Fibroblast of the aortic adventitia (primary cell): ENCODE results near the gene IL17F. TPM values are rescaled to one million over a fixed set of nuclear protein-coding genes. Genes with fewer than 3 reads are reported as not detected.
"Not testable (repeated sequence)": the region's sequence is repeated elsewhere in the genome, so short reads cannot be mapped to it uniquely, and the experiment has no call there.

Experiments used
- DNase-seq: peaks from one replicate; pipeline ENCODE4 v3.0.0-alpha.2; 2010; ENCODE audit warnings: low read depth
- H3K4me3 ChIP-seq: 2 replicates; pipeline ENCODE4 v1.5.1; 2011; ENCODE audit warnings: low read depth, mild to moderate bottlenecking, control low read depth, low read length, moderate library complexity
- CTCF ChIP-seq: IDR thresholded peaks from 2 replicates; pipeline ENCODE4 v1.5.1; 2011; ENCODE audit warnings: mild to moderate bottlenecking, low read length, control low read depth, inconsistent platforms; ENCODE audit not compliant: insufficient read depth
- total RNA-seq: library from RNA; depleted of rRNA; stranded (reverse); fragments of >200 nt; gene quantifications from 2 replicates; pipeline ENCODE4 v1.2.3, GENCODE V29; 2012; ENCODE audit warnings: low replicate concordance

IL17F gene
- total RNA-seq, 1 donor = not detected

GRCh38 chr6:52213127-52213526 lies 31.2 kb downstream of the IL17F start:
- H3K4me3 ChIP-seq = no peak overlapping the region
- no peak for TF ChIP-seq CTCF
- no peak for DNase-seq

- DNase-seq = no peak
- no peak for TF ChIP-seq CTCF
- no peak overlapping the region for H3K4me3 ChIP-seq
Observed at GRCh38 chr6:52210227-52210626, 34.1 kb downstream of the IL17F start.

- TF ChIP-seq CTCF = no peak
- no peak for DNase-seq
- no peak overlapping the region for H3K4me3 ChIP-seq
Observed at GRCh38 chr6:52209770-52210169, 34.5 kb downstream of the IL17F start.

GRCh38 chr6:52208612-52209011 lies 35.7 kb downstream of the IL17F start:
- no peak overlapping the region for H3K4me3 ChIP-seq
- no peak for DNase-seq
- TF ChIP-seq CTCF = no peak

- no peak for TF ChIP-seq CTCF
- H3K4me3 ChIP-seq = no peak overlapping the region
- DNase-seq = no peak
Observed at GRCh38 chr6:52207066-52207465, 37.2 kb downstream of the IL17F start.

- DNase-seq = no peak
- H3K4me3 ChIP-seq = no peak overlapping the region
- no peak for TF ChIP-seq CTCF
Observed at GRCh38 chr6:52201493-52201892, 42.8 kb downstream of the IL17F start.

- TF ChIP-seq CTCF = no peak
- H3K4me3 ChIP-seq = no peak overlapping the region
- DNase-seq = no peak
Observed at GRCh38 chr6:52201046-52201445, 43.3 kb downstream of the IL17F start.

- DNase-seq = peak; percentile 4
- not testable (repeated sequence) for H3K4me3 ChIP-seq
Observed at GRCh38 chr6:52200088-52200487, 44.2 kb downstream of the IL17F start.
